MM.1S (cell line): ENCODE data around the gene SYTL2.

ENCODE experiments used
- DNase-seq: peaks from one replicate; pipeline ENCODE4 v3.0.0-alpha.2; 2015
- H2AFZ ChIP-seq: fragments of 300-600 bp; sonication (generic); 2 replicates; pipeline ENCODE4 v1.6.0; 2016; ENCODE audit warnings: antibody characterized with exemption, low read length
- H3F3A ChIP-seq: fragments of 300-600 bp; sonication (generic); 2 replicates; pipeline ENCODE4 v1.6.1; 2016; ENCODE audit warnings: mild to moderate bottlenecking, antibody characterized with exemption, low read length, moderate library complexity, mixed read lengths; ENCODE audit not compliant: insufficient read depth
- H3K27ac ChIP-seq: fragments of 300-600 bp; sonication (generic); 2 replicates; pipeline ENCODE4 v1.5.1; 2016; ENCODE audit warnings: mild to moderate bottlenecking, low read length
- H3K27me3 ChIP-seq: fragments of 300-600 bp; sonication (generic); replicated peaks from 2 replicates; pipeline ENCODE4 v1.6.0; 2016; ENCODE audit warnings: low read length; ENCODE audit not compliant: insufficient read depth
- H3K36me3 ChIP-seq: fragments of 300-600 bp; sonication (generic); replicated peaks from 2 replicates; pipeline ENCODE4 v1.6.1; 2016; ENCODE audit warnings: mild to moderate bottlenecking, low read length, mixed read lengths; ENCODE audit not compliant: insufficient read depth
- H3K4me1 ChIP-seq: fragments of 300-600 bp; sonication (generic); 2 replicates; pipeline ENCODE4 v1.6.1; 2016; ENCODE audit warnings: low read length, mixed read lengths
- H3K4me2 ChIP-seq: fragments of 300-600 bp; sonication (generic); 2 replicates; pipeline ENCODE4 v1.6.0; 2016; ENCODE audit warnings: low read depth, low read length
- H3K4me3 ChIP-seq: fragments of 300-600 bp; sonication (generic); 2 replicates; pipeline ENCODE4 v1.5.1; 2016; ENCODE audit warnings: low read length, mixed read lengths
- H3K79me2 ChIP-seq: fragments of 300-600 bp; sonication (generic); 2 replicates; pipeline ENCODE4 v1.6.1; 2016; ENCODE audit warnings: mixed run types, low read length, mixed read lengths
- H3K9ac ChIP-seq: fragments of 300-600 bp; sonication (generic); 2 replicates; pipeline ENCODE4 v1.6.1; 2016; ENCODE audit warnings: low read length, mixed read lengths
- H3K9me2 ChIP-seq: fragments of 300-600 bp; sonication (generic); replicated peaks from 2 replicates; pipeline ENCODE4 v1.6.1; 2016; ENCODE audit warnings: mild to moderate bottlenecking, low read length, mixed read lengths; ENCODE audit not compliant: insufficient read depth
- H3K9me3 ChIP-seq: fragments of 300-600 bp; sonication (generic); replicated peaks from 2 replicates; pipeline ENCODE4 v1.6.1; 2016; ENCODE audit warnings: mild to moderate bottlenecking, low read length, mixed read lengths; ENCODE audit not compliant: insufficient read depth
- H4K20me1 ChIP-seq: fragments of 300-600 bp; sonication (generic); 2 replicates; pipeline ENCODE4 v1.6.1; 2016; ENCODE audit warnings: mild to moderate bottlenecking, low read length, moderate library complexity, mixed read lengths; ENCODE audit not compliant: insufficient read depth
- EZH2 ChIP-seq: fragments of 300-600 bp; sonication (generic); optimal IDR thresholded peaks from 2 replicates; pipeline ENCODE3; 2017; ENCODE audit warnings: low read depth, mild to moderate bottlenecking, antibody characterized with exemption, low read length, mixed read lengths
- EZH2phosphoT487 ChIP-seq: fragments of 300-600 bp; sonication (generic); IDR thresholded peaks from 2 replicates; pipeline ENCODE4 v1.6.1; 2018; ENCODE audit warnings: antibody characterized with exemption, low read length
- TF ChIP-seq, protein P1 (sequence below): fragments of 300-600 bp; sonication (generic); IDR thresholded peaks from 2 replicates; pipeline ENCODE4 v1.5.1; 2016; ENCODE audit warnings: antibody characterized with exemption, low read length, mixed read lengths

Gene SYTL2

DNA sequence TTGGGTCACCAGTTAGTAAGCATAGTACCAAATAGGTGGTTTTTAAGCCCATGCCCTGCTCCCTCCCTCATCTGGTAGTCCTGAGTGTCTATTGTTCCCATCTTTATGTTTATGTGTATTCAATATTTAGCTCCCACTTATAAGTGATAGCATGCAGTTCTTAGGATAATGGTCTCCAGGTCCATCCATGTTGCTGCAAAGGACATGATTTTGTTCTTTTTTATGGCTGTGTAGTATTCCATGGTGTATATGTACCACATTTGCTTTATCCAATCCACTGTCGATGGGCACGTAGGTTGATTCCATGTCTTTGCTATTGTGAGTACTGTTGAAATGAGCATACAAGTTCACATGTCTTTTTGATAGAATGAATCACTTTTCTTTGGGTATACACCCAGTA lies 18.2 kb upstream of the SYTL2 start:
- Histone ChIP-seq H3F3A (peaks cover under 1% of the 10 kb centered on the region; the same call in 1 of the 2 replicates), H3K79me2 (no peaks in the 10 kb centered on the region), H3K27ac (no peak overlapping the region), H3K4me1 (peaks cover 18% of the 10 kb centered on the region), H3K36me3 (no peaks in the 10 kb centered on the region), H3K4me3 (no peak overlapping the region), H3K4me2 (no peak overlapping the region), H3K9me3 (no peaks in the 10 kb centered on the region), H3K9me2 (no peaks in the 10 kb centered on the region), H3K27me3 (no peaks in the 10 kb centered on the region), H4K20me1 (no peaks in the 10 kb centered on the region), H3K9ac (no peak overlapping the region), H2AFZ (no peak overlapping the region)
- no peak for DNase-seq
- TF ChIP-seq EZH2 = no peak
- TF ChIP-seq, protein P1, sequence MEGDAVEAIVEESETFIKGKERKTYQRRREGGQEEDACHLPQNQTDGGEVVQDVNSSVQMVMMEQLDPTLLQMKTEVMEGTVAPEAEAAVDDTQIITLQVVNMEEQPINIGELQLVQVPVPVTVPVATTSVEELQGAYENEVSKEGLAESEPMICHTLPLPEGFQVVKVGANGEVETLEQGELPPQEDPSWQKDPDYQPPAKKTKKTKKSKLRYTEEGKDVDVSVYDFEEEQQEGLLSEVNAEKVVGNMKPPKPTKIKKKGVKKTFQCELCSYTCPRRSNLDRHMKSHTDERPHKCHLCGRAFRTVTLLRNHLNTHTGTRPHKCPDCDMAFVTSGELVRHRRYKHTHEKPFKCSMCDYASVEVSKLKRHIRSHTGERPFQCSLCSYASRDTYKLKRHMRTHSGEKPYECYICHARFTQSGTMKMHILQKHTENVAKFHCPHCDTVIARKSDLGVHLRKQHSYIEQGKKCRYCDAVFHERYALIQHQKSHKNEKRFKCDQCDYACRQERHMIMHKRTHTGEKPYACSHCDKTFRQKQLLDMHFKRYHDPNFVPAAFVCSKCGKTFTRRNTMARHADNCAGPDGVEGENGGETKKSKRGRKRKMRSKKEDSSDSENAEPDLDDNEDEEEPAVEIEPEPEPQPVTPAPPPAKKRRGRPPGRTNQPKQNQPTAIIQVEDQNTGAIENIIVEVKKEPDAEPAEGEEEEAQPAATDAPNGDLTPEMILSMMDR = no peak
- TF ChIP-seq EZH2phosphoT487 = no peak

DNA sequence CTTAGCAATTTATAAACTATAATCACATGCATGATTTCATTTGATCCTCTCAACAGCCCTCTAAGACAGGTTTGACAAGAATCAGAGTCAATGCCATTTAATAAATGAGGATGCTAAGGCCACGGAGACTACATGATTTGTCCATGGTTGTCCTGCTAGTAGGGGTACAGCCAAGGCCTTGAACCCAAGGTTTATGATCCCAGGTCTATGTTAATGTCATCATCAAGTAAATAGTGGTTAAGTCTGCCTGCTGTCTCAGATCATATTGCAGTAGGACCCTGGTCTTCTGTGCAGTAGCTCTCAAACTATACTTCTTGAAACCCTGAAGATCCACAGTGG lies 17.7 kb upstream of the SYTL2 start:
- Histone ChIP-seq H3K36me3 (no peaks in the 10 kb centered on the region), H3K79me2 (no peaks in the 10 kb centered on the region), H3K27ac (no peak overlapping the region), H3K9me2 (no peaks in the 10 kb centered on the region), H3K4me1 (peaks cover 24% of the 10 kb centered on the region), H4K20me1 (no peaks in the 10 kb centered on the region), H3K27me3 (no peaks in the 10 kb centered on the region), H3K9me3 (no peaks in the 10 kb centered on the region), H3K4me2 (no peak overlapping the region), H3K4me3 (no peak overlapping the region), H2AFZ (no peak overlapping the region), H3F3A (peaks cover 7% of the 10 kb centered on the region; the same call in 1 of the 2 replicates), H3K9ac (no peak overlapping the region)
- no peak for DNase-seq
- no peak for TF ChIP-seq EZH2
- TF ChIP-seq, protein P1 = no peak
- no peak for TF ChIP-seq EZH2phosphoT487

DNA sequence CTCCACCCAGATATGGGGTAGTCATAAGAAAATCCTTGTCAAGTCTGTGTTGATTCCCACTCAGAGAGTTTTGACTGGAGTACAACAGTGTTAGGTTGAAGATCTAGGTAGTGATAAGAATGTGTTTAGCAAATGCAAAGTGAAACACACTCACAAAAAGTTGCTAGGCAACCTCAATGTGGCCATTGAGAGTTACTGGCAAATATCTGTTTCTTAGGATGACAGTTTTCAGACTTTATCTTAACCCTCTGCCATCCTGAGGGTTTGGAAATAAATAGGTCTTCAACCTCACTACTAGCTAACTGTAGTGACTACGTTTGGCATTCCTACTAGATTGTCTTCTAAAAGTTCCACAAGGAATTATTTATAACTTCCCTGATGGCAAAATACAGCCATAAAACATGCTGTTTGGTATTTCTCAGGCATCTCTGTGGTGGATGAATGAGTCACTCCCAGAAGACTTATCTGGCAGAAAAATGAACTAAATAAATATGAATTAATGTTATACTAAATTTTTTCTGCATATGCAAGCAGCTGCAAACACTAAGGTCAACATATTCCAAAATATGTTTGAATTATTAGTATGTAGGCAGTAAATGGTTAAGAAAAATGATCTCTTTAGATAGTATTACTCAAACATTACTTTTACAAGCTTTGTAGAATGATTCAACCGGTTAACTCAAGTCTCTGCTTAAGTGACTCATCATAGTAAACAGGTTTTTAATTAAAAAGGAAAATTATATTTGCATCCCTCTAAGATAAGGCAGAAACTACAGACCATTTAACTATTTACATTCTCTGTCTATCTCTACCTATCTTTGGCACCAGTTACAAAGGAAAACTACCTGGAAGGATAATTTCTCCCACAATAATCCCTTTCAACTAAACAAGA lies 17.1 kb upstream of the SYTL2 start:
- Histone ChIP-seq H3K27ac (no peak overlapping the region), H3K4me1 (peaks cover 30% of the 10 kb centered on the region)
- DNase-seq = peak; percentile 21

More for the DNA sequence above, 17.1 kb upstream of the SYTL2 start:
- no peaks in the 10 kb centered on the region for H3K36me3 ChIP-seq
- no peak overlapping the region for H3K4me2 ChIP-seq
- no peaks in the 10 kb centered on the region for H4K20me1 ChIP-seq
- H3K79me2 ChIP-seq = no peaks in the 10 kb centered on the region
- H3K9ac ChIP-seq = no peak overlapping the region
- H3K4me3 ChIP-seq = no peak overlapping the region
- no peak overlapping the region for H2AFZ ChIP-seq
- no peak for TF ChIP-seq EZH2phosphoT487
- TF ChIP-seq, protein P1 = no peak
- TF ChIP-seq EZH2 = no peak
- peaks cover 10% of the 10 kb centered on the region; the same call in 1 of the 2 replicates for H3F3A ChIP-seq
- no peaks in the 10 kb centered on the region for H3K9me2 ChIP-seq
- H3K9me3 ChIP-seq = no peaks in the 10 kb centered on the region
- no peaks in the 10 kb centered on the region for H3K27me3 ChIP-seq
